Measurements from ENCODE around the gene TSPEAR. TPM values are rescaled to one million over a fixed set of nuclear protein-coding genes. Genes with fewer than 3 reads are reported as not detected.

Gene TSPEAR
- total RNA-seq, 2 donors from 2014 or later, result 1.5 to 6.0 TPM

GRCh38 chr21:44569861-44570517 lies 141.4 kb downstream of the TSPEAR start:
- Histone ChIP-seq H3K27ac (ENCODE audit: low read depth, low read length) (no peak overlapping the region), H3K9me3 (ENCODE audit: control insufficient read depth, low read length) (peaks cover 14% of the 10 kb centered on the region), H3K9ac (ENCODE audit: extremely low read depth, low read length, poor library complexity, severe bottlenecking) (no peak overlapping the region), H3K4me3 (ENCODE audit: low read length) (no peak overlapping the region), H3K4me1 (ENCODE audit: control insufficient read depth, insufficient read depth, low read length) (no peaks in the 10 kb centered on the region), H3K27me3 (ENCODE audit: control insufficient read depth, insufficient read depth, low read length, poor library complexity, severe bottlenecking) (no peaks in the 10 kb centered on the region), H3K36me3 (ENCODE audit: control insufficient read depth, insufficient read depth, low read length) (no peaks in the 10 kb centered on the region)
- peaks cover 22% of the 10 kb centered on the region for H3K9me3 Mint-ChIP-seq
- H3K27me3 Mint-ChIP-seq (ENCODE audit: insufficient read depth), result no peaks in the 10 kb centered on the region
- H3K4me3 Mint-ChIP-seq, result no peak overlapping the region
- 87 to 92% methylated on average over 8 to 12 of the region's 12 CpGs for WGBS, 2 experiments (ENCODE audit: insufficient coverage in 1 of 2, insufficient read length in 1 of 2)
- no peak for TF ChIP-seq CTCF (conservative IDR thresholded peaks at IDR 0.05)
- no peak for DNase-seq
- H3K27ac Mint-ChIP-seq, result no peak overlapping the region
- peaks cover 2% of the 10 kb centered on the region for H3K4me1 Mint-ChIP-seq
- no peaks in the 10 kb centered on the region for H3K36me3 Mint-ChIP-seq (ENCODE audit: low read depth)

GRCh38 chr21:44568667-44569556 lies 142.5 kb downstream of the TSPEAR start:
- peaks cover 14% of the 10 kb centered on the region for H3K9me3 ChIP-seq (ENCODE audit: control insufficient read depth, low read length)
- DNase-seq, result no peak
- no peaks in the 10 kb centered on the region for H3K36me3 Mint-ChIP-seq (ENCODE audit: low read depth)
- peaks cover 22% of the 10 kb centered on the region for H3K9me3 Mint-ChIP-seq
- no peaks in the 10 kb centered on the region for H3K4me1 ChIP-seq (ENCODE audit: control insufficient read depth, insufficient read depth, low read length)
- no peak for TF ChIP-seq CTCF (conservative IDR thresholded peaks at IDR 0.05)
- H3K27ac Mint-ChIP-seq, result no peak overlapping the region
- H3K27me3 Mint-ChIP-seq (ENCODE audit: insufficient read depth), result no peaks in the 10 kb centered on the region
- no peaks in the 10 kb centered on the region for H3K27me3 ChIP-seq (ENCODE audit: control insufficient read depth, insufficient read depth, low read length, poor library complexity, severe bottlenecking)
- H3K36me3 ChIP-seq (ENCODE audit: control insufficient read depth, insufficient read depth, low read length), result no peaks in the 10 kb centered on the region
- no peak overlapping the region for H3K4me3 ChIP-seq (ENCODE audit: low read length)
- H3K27ac ChIP-seq (ENCODE audit: low read depth, low read length), result no peak overlapping the region
- no peaks in the 10 kb centered on the region for H3K4me1 Mint-ChIP-seq
- 84 to 94% methylated on average over 24 to 27 of the region's 27 CpGs for WGBS, 2 experiments (ENCODE audit: insufficient coverage in 1 of 2, insufficient read length in 1 of 2)
- H3K4me3 Mint-ChIP-seq, result no peak overlapping the region
- no peak overlapping the region for H3K9ac ChIP-seq (ENCODE audit: extremely low read depth, low read length, poor library complexity, severe bottlenecking)

GRCh38 chr21:44568261-44568660 lies 143.1 kb downstream of the TSPEAR start:
- Histone ChIP-seq H3K9ac (ENCODE audit: extremely low read depth, low read length, poor library complexity, severe bottlenecking) (no peak overlapping the region), H3K9me3 (ENCODE audit: control insufficient read depth, low read length) (peaks cover 14% of the 10 kb centered on the region), H3K27me3 (ENCODE audit: control insufficient read depth, insufficient read depth, low read length, poor library complexity, severe bottlenecking) (no peaks in the 10 kb centered on the region), H3K4me3 (ENCODE audit: low read length) (no peak overlapping the region), H3K36me3 (ENCODE audit: control insufficient read depth, insufficient read depth, low read length) (no peaks in the 10 kb centered on the region), H3K4me1 (ENCODE audit: control insufficient read depth, insufficient read depth, low read length) (no peaks in the 10 kb centered on the region), H3K27ac (ENCODE audit: low read depth, low read length) (no peak overlapping the region)
- no peak for DNase-seq
- H3K9me3 Mint-ChIP-seq, result peaks cover 22% of the 10 kb centered on the region
- WGBS, 2 experiments (ENCODE audit: insufficient coverage in 1 of 2, insufficient read length in 1 of 2), result 89 to 92% methylated on average over 10 to 12 of the region's 12 CpGs
- no peaks in the 10 kb centered on the region for H3K4me1 Mint-ChIP-seq
- no peak for TF ChIP-seq CTCF (conservative IDR thresholded peaks at IDR 0.05)
- no peaks in the 10 kb centered on the region for H3K36me3 Mint-ChIP-seq (ENCODE audit: low read depth)
- H3K27me3 Mint-ChIP-seq (ENCODE audit: insufficient read depth), result no peaks in the 10 kb centered on the region
- no peak overlapping the region for H3K27ac Mint-ChIP-seq
- no peak overlapping the region for H3K4me3 Mint-ChIP-seq

Measured in endodermal cell (in vitro differentiated cells).